GM23338 (cell line): ENCODE results near the gene BICDL1. TPM values are rescaled to one million over a fixed set of nuclear protein-coding genes. Genes with fewer than 3 reads are reported as not detected.

Experiments used
- ATAC-seq: fragments of 200-7000 bp; cut with Tn5 transposase; 3 replicates; pipeline ENCODE4 v1.9.1; 2020
- DNase-seq: peaks from one replicate; pipeline ENCODE4 v3.0.0-alpha.2; 2015; ENCODE audit warnings: low spot score
- H2AFZ ChIP-seq: fragments of 200-600 bp; sonication (generic); 2 replicates; pipeline ENCODE4 v1.8.0; 2016; ENCODE audit warnings: antibody characterized with exemption, mild to moderate bottlenecking, moderate library complexity
- H3F3A ChIP-seq: fragments of 200-600 bp; sonication (generic); replicated peaks from 2 replicates; pipeline ENCODE4 v1.8.0; 2017; ENCODE audit warnings: antibody characterized with exemption, mixed run types, low read depth
- H3K27ac ChIP-seq: fragments of 200-600 bp; sonication (generic); 2 replicates; pipeline ENCODE4 v1.6.1; 2016; ENCODE audit warnings: low read depth
- H3K27me3 ChIP-seq: fragments of 200-600 bp; sonication (generic); 2 replicates; pipeline ENCODE4 v1.8.0; 2016; ENCODE audit warnings: mild to moderate bottlenecking, mixed run types, moderate library complexity; ENCODE audit not compliant: insufficient read depth
- H3K36me3 ChIP-seq: fragments of 200-600 bp; sonication (generic); 2 replicates; pipeline ENCODE4 v1.8.0; 2016; ENCODE audit warnings: mild to moderate bottlenecking; ENCODE audit not compliant: insufficient read depth
- H3K4me1 ChIP-seq: fragments of 200-600 bp; sonication (generic); 2 replicates; pipeline ENCODE4 v1.8.0; 2016; ENCODE audit warnings: mild to moderate bottlenecking, moderate library complexity; ENCODE audit not compliant: insufficient read depth
- H3K4me2 ChIP-seq: fragments of 200-600 bp; sonication (generic); 2 replicates; pipeline ENCODE4 v1.7.1; 2017; ENCODE audit warnings: mixed run types
- H3K4me3 ChIP-seq: fragments of 200-600 bp; sonication (generic); 2 replicates; pipeline ENCODE4 v1.6.1; 2016; ENCODE audit warnings: mixed run types
- H3K79me2 ChIP-seq: fragments of 200-600 bp; sonication (generic); replicated peaks from 2 replicates; pipeline ENCODE4 v1.8.0; 2017; ENCODE audit warnings: mild to moderate bottlenecking; ENCODE audit not compliant: insufficient read depth
- H3K9me2 ChIP-seq: fragments of 200-600 bp; sonication (generic); 2 replicates; pipeline ENCODE4 v1.8.0; 2017; ENCODE audit not compliant: insufficient read depth
- H4K20me1 ChIP-seq: fragments of 200-600 bp; sonication (generic); replicated peaks from 2 replicates; pipeline ENCODE4 v1.8.0; 2017; ENCODE audit warnings: mild to moderate bottlenecking; ENCODE audit not compliant: insufficient read depth
- H3K27ac Mint-ChIP-seq: 2 replicates; pipeline ENCODE4 v1.8.0; 2020; ENCODE audit warnings: inconsistent platforms, mild to moderate bottlenecking, moderate library complexity, mixed read lengths
- H3K27me3 Mint-ChIP-seq: 3 replicates; pipeline ENCODE4 v1.8.0; 2022; ENCODE audit warnings: low read depth, mild to moderate bottlenecking, moderate library complexity, mixed read lengths, inconsistent platforms; ENCODE audit not compliant: insufficient read depth, poor library complexity
- H3K36me3 Mint-ChIP-seq: 3 replicates; pipeline ENCODE4 v1.8.0; 2021; ENCODE audit warnings: low read depth, mild to moderate bottlenecking, inconsistent platforms, moderate library complexity, mixed read lengths
- H3K4me1 Mint-ChIP-seq: 3 replicates; pipeline ENCODE4 v1.8.0; 2020; ENCODE audit warnings: mild to moderate bottlenecking, inconsistent platforms, mixed read lengths
- H3K4me3 Mint-ChIP-seq: 3 replicates; pipeline ENCODE4 v1.8.0; 2021; ENCODE audit warnings: moderate library complexity, mild to moderate bottlenecking, inconsistent platforms, mixed read lengths
- H3K9me3 Mint-ChIP-seq: 3 replicates; pipeline ENCODE4 v1.8.0; 2020; ENCODE audit warnings: moderate library complexity, mild to moderate bottlenecking, inconsistent platforms, mixed read lengths
- EZH2phosphoT487 ChIP-seq: fragments of 200-600 bp; sonication (generic); IDR thresholded peaks from one replicate; pipeline ENCODE4 v1.8.1; 2018; ENCODE audit warnings: antibody characterized with exemption; ENCODE audit not compliant: unreplicated experiment
- ZNF114 ChIP-seq: fragments of 250-450 bp; sonication (Bioruptor Pico); IDR thresholded peaks from 2 replicates; pipeline ENCODE4 v1.5.0; 2020; ENCODE audit warnings: mild to moderate bottlenecking, moderate library complexity
- polyA plus RNA-seq: library from polyadenylated mRNA; unstranded; fragments of >200 nt; fragmentation: Nextera tagmentation; extraction: Ambion mirVana; gene quantifications from 2 replicates; pipeline ENCODE4 v1.2.1, GENCODE V29; 2016
- total RNA-seq: library from RNA; depleted of rRNA; stranded (reverse); fragments of >200 nt; shearing (Covaris generic); gene quantifications from 2 replicates; pipeline ENCODE4 v1.2.3, GENCODE V29; 2014
- TF ChIP-seq, protein P1 (sequence below): IDR thresholded peaks from 2 replicates; pipeline ENCODE4 v1.6.1; 2016; ENCODE audit warnings: antibody characterized with exemption
- TF ChIP-seq, protein P2 (sequence below): fragments of 250-450 bp; sonication (Bioruptor Pico); IDR thresholded peaks from 2 replicates; pipeline ENCODE4 v1.5.0; 2020; ENCODE audit warnings: mild to moderate bottlenecking, moderate library complexity
- TF ChIP-seq, protein P3 (sequence below), 2 experiments: fragments of 200-600 bp in 1 of 2; sonication (generic) in 1 of 2; conservative IDR thresholded peaks; 2 replicates each; pipeline versions ENCODE4 v1.5.1 to v1.6.1; 2016 to 2017; ENCODE audit warnings: antibody characterized with exemption in 2 of 2, low read depth in 2 of 2, mild to moderate bottlenecking in 2 of 2, moderate library complexity in 1 of 2
- TF ChIP-seq, protein P4 (sequence below): IDR thresholded peaks from one replicate; pipeline ENCODE4 v1.6.1; 2018; ENCODE audit warnings: antibody characterized with exemption; ENCODE audit not compliant: unreplicated experiment

BICDL1 gene
- total and polyA plus RNA-seq, 2 experiments from 2014 or later: 14.0 to 25.7 TPM

DNA sequence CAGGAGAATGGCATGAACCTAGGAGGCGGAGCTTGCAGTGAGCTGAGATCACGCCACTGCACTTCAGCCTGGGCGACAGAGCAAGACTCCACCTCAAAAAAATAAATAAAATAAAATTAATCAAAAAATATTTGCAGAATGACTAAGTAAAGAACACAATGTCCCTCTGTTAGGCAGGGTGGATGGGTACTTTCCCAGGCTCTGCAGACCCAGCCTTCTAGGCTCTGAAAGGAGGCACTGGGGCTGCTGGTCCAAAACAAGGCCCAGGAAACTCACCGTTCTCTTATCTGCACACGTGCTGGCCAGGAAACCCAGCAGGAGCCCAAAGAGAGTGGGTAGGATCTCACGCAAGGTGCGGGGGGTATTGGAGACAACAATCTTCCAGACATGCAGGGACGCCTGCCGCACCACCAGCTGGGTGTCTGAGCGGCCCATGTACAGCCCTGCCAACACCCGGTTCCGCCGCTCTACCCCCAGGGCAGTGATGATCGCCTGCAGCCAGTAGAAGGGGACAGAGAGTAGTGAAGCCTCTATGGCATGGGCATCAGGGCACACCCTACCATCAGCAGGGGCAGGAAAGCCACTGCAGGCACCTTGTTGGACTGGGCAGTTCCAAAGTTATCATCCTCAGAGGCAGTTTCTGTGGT is 153.3 kb downstream of the BICDL1 start:
- no peak overlapping the region for H3K27ac Mint-ChIP-seq
- no peaks in the 10 kb centered on the region for H3K27me3 ChIP-seq
- H3K36me3 Mint-ChIP-seq: peaks cover 96% of the 10 kb centered on the region

More for the DNA sequence above, 153.3 kb downstream of the BICDL1 start:
- Histone ChIP-seq H3K9me2 (no peaks in the 10 kb centered on the region), H3K4me1 (no peaks in the 10 kb centered on the region), H2AFZ (no peak overlapping the region), H4K20me1 (peaks cover 5% of the 10 kb centered on the region), H3K36me3 (peaks cover 66% of the 10 kb centered on the region), H3K4me2 (no peak overlapping the region), H3K79me2 (no peaks in the 10 kb centered on the region), H3F3A (peaks cover 2% of the 10 kb centered on the region; the same call in 1 of the 2 replicates), H3K27ac (no peak overlapping the region), H3K4me3 (no peak overlapping the region)
- no peak for TF ChIP-seq ZNF114 (CRISPR knock-in tag)
- peak; percentile 20 for TF ChIP-seq EZH2phosphoT487
- TF ChIP-seq, protein P1, sequence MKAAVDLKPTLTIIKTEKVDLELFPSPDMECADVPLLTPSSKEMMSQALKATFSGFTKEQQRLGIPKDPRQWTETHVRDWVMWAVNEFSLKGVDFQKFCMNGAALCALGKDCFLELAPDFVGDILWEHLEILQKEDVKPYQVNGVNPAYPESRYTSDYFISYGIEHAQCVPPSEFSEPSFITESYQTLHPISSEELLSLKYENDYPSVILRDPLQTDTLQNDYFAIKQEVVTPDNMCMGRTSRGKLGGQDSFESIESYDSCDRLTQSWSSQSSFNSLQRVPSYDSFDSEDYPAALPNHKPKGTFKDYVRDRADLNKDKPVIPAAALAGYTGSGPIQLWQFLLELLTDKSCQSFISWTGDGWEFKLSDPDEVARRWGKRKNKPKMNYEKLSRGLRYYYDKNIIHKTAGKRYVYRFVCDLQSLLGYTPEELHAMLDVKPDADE: no peak
- TF ChIP-seq, protein P2, sequence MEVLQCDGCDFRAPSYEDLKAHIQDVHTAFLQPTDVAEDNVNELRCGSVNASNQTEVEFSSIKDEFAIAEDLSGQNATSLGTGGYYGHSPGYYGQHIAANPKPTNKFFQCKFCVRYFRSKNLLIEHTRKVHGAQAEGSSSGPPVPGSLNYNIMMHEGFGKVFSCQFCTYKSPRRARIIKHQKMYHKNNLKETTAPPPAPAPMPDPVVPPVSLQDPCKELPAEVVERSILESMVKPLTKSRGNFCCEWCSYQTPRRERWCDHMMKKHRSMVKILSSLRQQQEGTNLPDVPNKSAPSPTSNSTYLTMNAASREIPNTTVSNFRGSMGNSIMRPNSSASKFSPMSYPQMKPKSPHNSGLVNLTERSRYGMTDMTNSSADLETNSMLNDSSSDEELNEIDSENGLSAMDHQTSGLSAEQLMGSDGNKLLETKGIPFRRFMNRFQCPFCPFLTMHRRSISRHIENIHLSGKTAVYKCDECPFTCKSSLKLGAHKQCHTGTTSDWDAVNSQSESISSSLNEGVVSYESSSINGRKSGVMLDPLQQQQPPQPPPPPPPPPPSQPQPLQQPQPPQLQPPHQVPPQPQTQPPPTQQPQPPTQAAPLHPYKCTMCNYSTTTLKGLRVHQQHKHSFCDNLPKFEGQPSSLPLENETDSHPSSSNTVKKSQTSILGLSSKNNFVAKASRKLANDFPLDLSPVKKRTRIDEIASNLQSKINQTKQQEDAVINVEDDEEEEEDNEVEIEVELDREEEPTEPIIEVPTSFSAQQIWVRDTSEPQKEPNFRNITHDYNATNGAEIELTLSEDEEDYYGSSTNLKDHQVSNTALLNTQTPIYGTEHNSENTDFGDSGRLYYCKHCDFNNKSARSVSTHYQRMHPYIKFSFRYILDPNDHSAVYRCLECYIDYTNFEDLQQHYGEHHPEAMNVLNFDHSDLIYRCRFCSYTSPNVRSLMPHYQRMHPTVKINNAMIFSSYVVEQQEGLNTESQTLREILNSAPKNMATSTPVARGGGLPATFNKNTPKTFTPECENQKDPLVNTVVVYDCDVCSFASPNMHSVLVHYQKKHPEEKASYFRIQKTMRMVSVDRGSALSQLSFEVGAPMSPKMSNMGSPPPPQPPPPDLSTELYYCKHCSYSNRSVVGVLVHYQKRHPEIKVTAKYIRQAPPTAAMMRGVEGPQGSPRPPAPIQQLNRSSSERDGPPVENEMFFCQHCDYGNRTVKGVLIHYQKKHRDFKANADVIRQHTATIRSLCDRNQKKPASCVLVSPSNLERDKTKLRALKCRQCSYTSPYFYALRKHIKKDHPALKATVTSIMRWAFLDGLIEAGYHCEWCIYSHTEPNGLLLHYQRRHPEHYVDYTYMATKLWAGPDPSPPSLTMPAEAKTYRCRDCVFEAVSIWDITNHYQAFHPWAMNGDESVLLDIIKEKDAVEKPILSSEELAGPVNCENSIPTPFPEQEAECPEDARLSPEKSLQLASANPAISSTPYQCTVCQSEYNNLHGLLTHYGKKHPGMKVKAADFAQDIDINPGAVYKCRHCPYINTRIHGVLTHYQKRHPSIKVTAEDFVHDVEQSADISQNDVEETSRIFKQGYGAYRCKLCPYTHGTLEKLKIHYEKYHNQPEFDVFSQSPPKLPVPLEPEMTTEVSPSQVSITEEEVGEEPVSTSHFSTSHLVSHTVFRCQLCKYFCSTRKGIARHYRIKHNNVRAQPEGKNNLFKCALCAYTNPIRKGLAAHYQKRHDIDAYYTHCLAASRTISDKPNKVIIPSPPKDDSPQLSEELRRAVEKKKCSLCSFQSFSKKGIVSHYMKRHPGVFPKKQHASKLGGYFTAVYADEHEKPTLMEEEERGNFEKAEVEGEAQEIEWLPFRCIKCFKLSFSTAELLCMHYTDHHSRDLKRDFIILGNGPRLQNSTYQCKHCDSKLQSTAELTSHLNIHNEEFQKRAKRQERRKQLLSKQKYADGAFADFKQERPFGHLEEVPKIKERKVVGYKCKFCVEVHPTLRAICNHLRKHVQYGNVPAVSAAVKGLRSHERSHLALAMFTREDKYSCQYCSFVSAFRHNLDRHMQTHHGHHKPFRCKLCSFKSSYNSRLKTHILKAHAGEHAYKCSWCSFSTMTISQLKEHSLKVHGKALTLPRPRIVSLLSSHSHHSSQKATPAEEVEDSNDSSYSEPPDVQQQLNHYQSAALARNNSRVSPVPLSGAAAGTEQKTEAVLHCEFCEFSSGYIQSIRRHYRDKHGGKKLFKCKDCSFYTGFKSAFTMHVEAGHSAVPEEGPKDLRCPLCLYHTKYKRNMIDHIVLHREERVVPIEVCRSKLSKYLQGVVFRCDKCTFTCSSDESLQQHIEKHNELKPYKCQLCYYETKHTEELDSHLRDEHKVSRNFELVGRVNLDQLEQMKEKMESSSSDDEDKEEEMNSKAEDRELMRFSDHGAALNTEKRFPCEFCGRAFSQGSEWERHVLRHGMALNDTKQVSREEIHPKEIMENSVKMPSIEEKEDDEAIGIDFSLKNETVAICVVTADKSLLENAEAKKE (CRISPR knock-in tag): no peak
- TF ChIP-seq, protein P3, sequence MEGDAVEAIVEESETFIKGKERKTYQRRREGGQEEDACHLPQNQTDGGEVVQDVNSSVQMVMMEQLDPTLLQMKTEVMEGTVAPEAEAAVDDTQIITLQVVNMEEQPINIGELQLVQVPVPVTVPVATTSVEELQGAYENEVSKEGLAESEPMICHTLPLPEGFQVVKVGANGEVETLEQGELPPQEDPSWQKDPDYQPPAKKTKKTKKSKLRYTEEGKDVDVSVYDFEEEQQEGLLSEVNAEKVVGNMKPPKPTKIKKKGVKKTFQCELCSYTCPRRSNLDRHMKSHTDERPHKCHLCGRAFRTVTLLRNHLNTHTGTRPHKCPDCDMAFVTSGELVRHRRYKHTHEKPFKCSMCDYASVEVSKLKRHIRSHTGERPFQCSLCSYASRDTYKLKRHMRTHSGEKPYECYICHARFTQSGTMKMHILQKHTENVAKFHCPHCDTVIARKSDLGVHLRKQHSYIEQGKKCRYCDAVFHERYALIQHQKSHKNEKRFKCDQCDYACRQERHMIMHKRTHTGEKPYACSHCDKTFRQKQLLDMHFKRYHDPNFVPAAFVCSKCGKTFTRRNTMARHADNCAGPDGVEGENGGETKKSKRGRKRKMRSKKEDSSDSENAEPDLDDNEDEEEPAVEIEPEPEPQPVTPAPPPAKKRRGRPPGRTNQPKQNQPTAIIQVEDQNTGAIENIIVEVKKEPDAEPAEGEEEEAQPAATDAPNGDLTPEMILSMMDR (conservative IDR thresholded peaks at IDR 0.05; ENCODE audit: low read depth in 2 of 2): no peak
- TF ChIP-seq, protein P4, sequence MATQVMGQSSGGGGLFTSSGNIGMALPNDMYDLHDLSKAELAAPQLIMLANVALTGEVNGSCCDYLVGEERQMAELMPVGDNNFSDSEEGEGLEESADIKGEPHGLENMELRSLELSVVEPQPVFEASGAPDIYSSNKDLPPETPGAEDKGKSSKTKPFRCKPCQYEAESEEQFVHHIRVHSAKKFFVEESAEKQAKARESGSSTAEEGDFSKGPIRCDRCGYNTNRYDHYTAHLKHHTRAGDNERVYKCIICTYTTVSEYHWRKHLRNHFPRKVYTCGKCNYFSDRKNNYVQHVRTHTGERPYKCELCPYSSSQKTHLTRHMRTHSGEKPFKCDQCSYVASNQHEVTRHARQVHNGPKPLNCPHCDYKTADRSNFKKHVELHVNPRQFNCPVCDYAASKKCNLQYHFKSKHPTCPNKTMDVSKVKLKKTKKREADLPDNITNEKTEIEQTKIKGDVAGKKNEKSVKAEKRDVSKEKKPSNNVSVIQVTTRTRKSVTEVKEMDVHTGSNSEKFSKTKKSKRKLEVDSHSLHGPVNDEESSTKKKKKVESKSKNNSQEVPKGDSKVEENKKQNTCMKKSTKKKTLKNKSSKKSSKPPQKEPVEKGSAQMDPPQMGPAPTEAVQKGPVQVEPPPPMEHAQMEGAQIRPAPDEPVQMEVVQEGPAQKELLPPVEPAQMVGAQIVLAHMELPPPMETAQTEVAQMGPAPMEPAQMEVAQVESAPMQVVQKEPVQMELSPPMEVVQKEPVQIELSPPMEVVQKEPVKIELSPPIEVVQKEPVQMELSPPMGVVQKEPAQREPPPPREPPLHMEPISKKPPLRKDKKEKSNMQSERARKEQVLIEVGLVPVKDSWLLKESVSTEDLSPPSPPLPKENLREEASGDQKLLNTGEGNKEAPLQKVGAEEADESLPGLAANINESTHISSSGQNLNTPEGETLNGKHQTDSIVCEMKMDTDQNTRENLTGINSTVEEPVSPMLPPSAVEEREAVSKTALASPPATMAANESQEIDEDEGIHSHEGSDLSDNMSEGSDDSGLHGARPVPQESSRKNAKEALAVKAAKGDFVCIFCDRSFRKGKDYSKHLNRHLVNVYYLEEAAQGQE: no peak
- ATAC-seq (no peak), DNase-seq (no peak)
- H3K4me3 Mint-ChIP-seq: no peak overlapping the region
- H3K9me3 Mint-ChIP-seq: no peaks in the 10 kb centered on the region
- peaks cover 6% of the 10 kb centered on the region for H3K27me3 Mint-ChIP-seq
- no peaks in the 10 kb centered on the region for H3K4me1 Mint-ChIP-seq
